ENCODE results near the gene TPPP.

DNA sequence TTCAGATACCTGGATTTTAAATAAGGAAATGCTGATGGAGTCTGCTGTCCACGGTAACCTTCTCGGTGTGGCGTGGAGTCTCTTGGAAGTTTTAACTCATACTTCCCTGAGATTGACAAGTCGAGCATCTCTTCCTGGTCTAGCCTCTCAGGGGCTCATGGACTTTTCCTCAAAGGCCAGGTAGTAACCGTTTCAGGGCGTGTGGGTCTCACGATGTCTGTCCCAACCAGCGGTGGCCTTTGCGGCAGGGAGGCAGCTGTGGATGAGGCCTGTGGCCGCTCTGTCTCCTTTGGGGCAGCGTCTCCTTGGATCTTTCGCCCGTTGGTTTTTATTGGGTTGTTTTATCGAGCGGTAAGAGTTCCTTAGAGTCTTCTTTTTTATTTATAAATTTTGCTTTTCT, 48.2 kb downstream of the TPPP start:
- TF ChIP-seq, protein P1, sequence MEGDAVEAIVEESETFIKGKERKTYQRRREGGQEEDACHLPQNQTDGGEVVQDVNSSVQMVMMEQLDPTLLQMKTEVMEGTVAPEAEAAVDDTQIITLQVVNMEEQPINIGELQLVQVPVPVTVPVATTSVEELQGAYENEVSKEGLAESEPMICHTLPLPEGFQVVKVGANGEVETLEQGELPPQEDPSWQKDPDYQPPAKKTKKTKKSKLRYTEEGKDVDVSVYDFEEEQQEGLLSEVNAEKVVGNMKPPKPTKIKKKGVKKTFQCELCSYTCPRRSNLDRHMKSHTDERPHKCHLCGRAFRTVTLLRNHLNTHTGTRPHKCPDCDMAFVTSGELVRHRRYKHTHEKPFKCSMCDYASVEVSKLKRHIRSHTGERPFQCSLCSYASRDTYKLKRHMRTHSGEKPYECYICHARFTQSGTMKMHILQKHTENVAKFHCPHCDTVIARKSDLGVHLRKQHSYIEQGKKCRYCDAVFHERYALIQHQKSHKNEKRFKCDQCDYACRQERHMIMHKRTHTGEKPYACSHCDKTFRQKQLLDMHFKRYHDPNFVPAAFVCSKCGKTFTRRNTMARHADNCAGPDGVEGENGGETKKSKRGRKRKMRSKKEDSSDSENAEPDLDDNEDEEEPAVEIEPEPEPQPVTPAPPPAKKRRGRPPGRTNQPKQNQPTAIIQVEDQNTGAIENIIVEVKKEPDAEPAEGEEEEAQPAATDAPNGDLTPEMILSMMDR (IDR thresholded peaks at IDR 0.05) = no peak
- TF ChIP-seq POLR2A (IDR thresholded peaks at IDR 0.05) (no peak), EP300 (IDR thresholded peaks at IDR 0.05) (no peak)

Data from ovary (tissue), 3 donors.